Activated CD4-positive, alpha-beta T cell treated with anti-CD3 and anti-CD28 coated beads, Interleukin-2, amount 10 ng/mL, durations not matched to agents 7 days and 5 days (primary cell): ENCODE data around the gene SCGB1A1. TPM values are rescaled to one million over a fixed set of nuclear protein-coding genes. Genes with fewer than 3 reads are reported as not detected.

Source experiments
- CTCF ChIA-PET: fragments of 350-600 bp; sonication (Branson Sonifier 250); formaldehyde crosslinking; loops from one replicate; lab custom pipeline; 2021; ENCODE audit warnings: antibody characterized with exemption; lab: Charles Lee
- POLR2A ChIA-PET: fragments of 350-600 bp; sonication (Branson Sonifier 250); formaldehyde crosslinking; loops from one replicate; lab custom pipeline; 2021; ENCODE audit warnings: antibody characterized with exemption; lab: Charles Lee
- DNase-seq: peaks from one replicate; pipeline ENCODE4 v3.0.0-alpha.2; 2020
- H3K27ac Mint-ChIP-seq: one replicate; pipeline ENCODE4 v1.8.0; 2021; ENCODE audit warnings: mild to moderate bottlenecking, moderate library complexity, mixed read lengths
- H3K27me3 Mint-ChIP-seq: one replicate; pipeline ENCODE4 v1.8.0; 2021; ENCODE audit warnings: mixed read lengths
- H3K36me3 Mint-ChIP-seq: one replicate; pipeline ENCODE4 v1.8.0; 2021; ENCODE audit warnings: low read depth, mixed read lengths
- H3K4me1 Mint-ChIP-seq: one replicate; pipeline ENCODE4 v1.8.0; 2021; ENCODE audit warnings: mixed read lengths
- H3K4me3 Mint-ChIP-seq: one replicate; pipeline ENCODE4 v1.8.0; 2021; ENCODE audit warnings: mild to moderate bottlenecking, moderate library complexity, mixed read lengths
- H3K9me3 Mint-ChIP-seq: one replicate; pipeline ENCODE4 v1.8.0; 2021; ENCODE audit warnings: mixed read lengths
- total RNA-seq, 2 experiments: library from RNA; stranded (reverse); gene quantifications; one replicate each; pipeline ENCODE4 v1.2.3, GENCODE V29; 2021

SCGB1A1 gene
- total RNA-seq, 2 experiments from 2014 or later: not detected

DNA sequence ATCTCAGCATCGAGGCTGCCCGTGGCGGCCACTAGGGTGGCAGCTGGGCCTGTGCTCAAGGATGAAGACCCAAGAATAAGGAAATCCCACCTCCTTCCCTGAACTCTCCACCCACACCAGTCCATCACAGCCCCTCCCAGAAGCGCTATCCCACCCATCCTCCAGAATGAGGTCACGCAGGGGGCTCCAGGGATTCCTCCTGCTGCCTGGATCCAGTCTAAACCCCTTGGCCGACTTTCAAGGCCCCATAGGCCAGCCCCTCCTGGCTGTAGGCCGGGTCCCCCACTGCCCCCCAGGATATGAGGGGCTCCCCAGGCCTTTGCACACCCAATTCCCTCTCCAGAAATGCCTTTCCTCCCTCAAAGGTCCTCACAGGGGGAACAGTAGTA, 19.0 kb upstream of the SCGB1A1 start:
- no peak for DNase-seq
- CTCF ChIA-PET: interaction anchor here (1.1 to 3.4 kb wide), 2 partner anchors 10 to 25 kb away, joined by 3 to 19 read pairs; no protein-coding TSS in a partner anchor
- no peak overlapping the region for H3K27ac Mint-ChIP-seq
- no peaks in the 10 kb centered on the region for H3K9me3 Mint-ChIP-seq
- peaks cover 33% of the 10 kb centered on the region for H3K4me1 Mint-ChIP-seq
- no peaks in the 10 kb centered on the region for H3K36me3 Mint-ChIP-seq
- no peaks in the 10 kb centered on the region for H3K27me3 Mint-ChIP-seq
- H3K4me3 Mint-ChIP-seq: no peak overlapping the region
- POLR2A ChIA-PET: no interaction called here

DNA sequence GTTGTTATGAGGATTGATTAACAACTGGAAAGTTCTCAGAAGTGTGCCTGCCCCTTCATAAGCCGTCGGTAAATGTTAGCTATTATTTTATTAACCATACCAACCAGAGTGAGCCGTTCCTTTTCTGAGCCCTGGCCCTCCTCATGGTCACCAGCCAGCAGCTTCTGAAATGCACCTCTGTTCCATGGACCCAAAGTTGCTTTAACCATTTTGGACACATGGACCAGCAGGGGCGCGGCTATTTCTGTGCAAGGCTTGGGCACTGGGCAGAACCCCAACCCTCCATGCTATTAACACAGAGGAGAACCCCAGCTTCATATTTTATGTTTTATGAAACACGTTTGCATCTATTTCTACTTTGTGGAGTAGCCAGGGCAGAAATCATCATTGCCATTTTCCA, 18.6 kb upstream of the SCGB1A1 start:
- POLR2A ChIA-PET: no interaction called here
- CTCF ChIA-PET: interaction anchor here (1.1 to 3.4 kb wide), 2 partner anchors 10 to 24 kb away, joined by 3 to 19 read pairs; no protein-coding TSS in a partner anchor
- peaks cover 31% of the 10 kb centered on the region for H3K4me1 Mint-ChIP-seq
- H3K9me3 Mint-ChIP-seq: no peaks in the 10 kb centered on the region
- H3K27me3 Mint-ChIP-seq: no peaks in the 10 kb centered on the region
- no peak overlapping the region for H3K27ac Mint-ChIP-seq
- no peak for DNase-seq
- H3K4me3 Mint-ChIP-seq: no peak overlapping the region
- no peaks in the 10 kb centered on the region for H3K36me3 Mint-ChIP-seq

GRCh38 chr11:62400760-62401159, 18.1 kb upstream of the SCGB1A1 start:
- ChIA-PET CTCF (interaction anchor here (1.0 to 3.4 kb wide), 3 partner anchors 11 to 24 kb away, joined by 3 to 19 read pairs (median 3); no protein-coding TSS in a partner anchor), POLR2A (no interaction called here)
- H3K9me3 Mint-ChIP-seq: no peaks in the 10 kb centered on the region
- no peak for DNase-seq
- H3K4me3 Mint-ChIP-seq: no peak overlapping the region
- no peak overlapping the region for H3K27ac Mint-ChIP-seq
- H3K4me1 Mint-ChIP-seq: peaks cover 31% of the 10 kb centered on the region
- no peaks in the 10 kb centered on the region for H3K36me3 Mint-ChIP-seq
- H3K27me3 Mint-ChIP-seq: no peaks in the 10 kb centered on the region

GRCh38 chr11:62401356-62401755, 17.5 kb upstream of the SCGB1A1 start:
- H3K27me3 Mint-ChIP-seq: no peaks in the 10 kb centered on the region
- no peaks in the 10 kb centered on the region for H3K9me3 Mint-ChIP-seq
- H3K27ac Mint-ChIP-seq: peak overlapping the region; percentile 84
- POLR2A ChIA-PET: no interaction called here
- H3K4me3 Mint-ChIP-seq: peak overlapping the region; percentile 68
- no peaks in the 10 kb centered on the region for H3K36me3 Mint-ChIP-seq
- H3K4me1 Mint-ChIP-seq: peaks cover 31% of the 10 kb centered on the region
- CTCF ChIA-PET: interaction anchor here (1.0 to 3.4 kb wide), 5 partner anchors 8 to 23 kb away, joined by 3 to 19 read pairs (median 3); no protein-coding TSS in a partner anchor
- no peak for DNase-seq

DNA sequence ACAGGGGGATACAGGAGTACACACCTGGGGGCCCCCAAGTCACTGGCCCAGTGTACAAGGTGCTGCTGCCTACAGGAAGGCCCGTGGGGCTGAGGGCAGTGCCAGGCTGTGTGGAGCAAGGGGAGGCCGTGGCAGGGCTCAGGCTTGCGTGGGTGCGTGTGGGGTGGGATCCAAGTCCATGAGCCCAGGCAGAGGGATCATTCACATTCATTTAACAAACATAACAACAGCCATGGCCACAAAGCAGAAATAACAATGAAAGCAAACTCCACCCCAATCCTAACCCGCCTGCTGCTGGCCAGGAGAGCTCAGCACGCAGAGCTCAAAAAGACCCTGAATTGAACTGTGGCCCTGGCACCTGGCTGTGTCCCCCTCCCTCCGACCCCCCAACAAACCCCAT, 17.0 kb upstream of the SCGB1A1 start:
- H3K9me3 Mint-ChIP-seq: no peaks in the 10 kb centered on the region
- H3K27me3 Mint-ChIP-seq: no peaks in the 10 kb centered on the region
- H3K36me3 Mint-ChIP-seq: no peaks in the 10 kb centered on the region
- ChIA-PET CTCF (interaction anchor here (0.6 to 3.4 kb wide), 6 partner anchors 9 to 148 kb away, joined by 3 to 19 read pairs (median 4); no protein-coding TSS in a partner anchor), POLR2A (no interaction called here)
- peak overlapping the region; percentile 68 for H3K4me3 Mint-ChIP-seq
- peak overlapping the region; percentile 84 for H3K27ac Mint-ChIP-seq
- peaks cover 31% of the 10 kb centered on the region for H3K4me1 Mint-ChIP-seq
- no peak for DNase-seq

GRCh38 chr11:62402226-62402959, 16.4 kb upstream of the SCGB1A1 start:
- CTCF ChIA-PET: interaction anchor here (0.6 to 3.4 kb wide), 6 partner anchors 9 to 147 kb away, joined by 3 to 19 read pairs (median 4); no protein-coding TSS in a partner anchor

GRCh38 chr11:62402960-62403730, 15.7 kb upstream of the SCGB1A1 start:
- Mint-ChIP-seq H3K9me3 (no peaks in the 10 kb centered on the region), H3K4me1 (peaks cover 31% of the 10 kb centered on the region), H3K36me3 (no peaks in the 10 kb centered on the region), H3K4me3 (peak overlapping the region; percentile 25), H3K27me3 (no peaks in the 10 kb centered on the region), H3K27ac (peak overlapping the region; percentile 84)
- DNase-seq: no peak
- CTCF ChIA-PET: interaction anchor here (0.7 to 3.4 kb wide), 5 partner anchors 8 to 140 kb away, joined by 3 to 21 read pairs (median 4); no protein-coding TSS in a partner anchor
- POLR2A ChIA-PET: no interaction called here

More at GRCh38 chr11:62402226-62402959, 16.4 kb upstream of the SCGB1A1 start:
- H3K27me3 Mint-ChIP-seq: no peaks in the 10 kb centered on the region
- H3K9me3 Mint-ChIP-seq: no peaks in the 10 kb centered on the region
- no peaks in the 10 kb centered on the region for H3K36me3 Mint-ChIP-seq
- peak; percentile 53 for DNase-seq
- peak overlapping the region; percentile 68 for H3K4me3 Mint-ChIP-seq
- H3K27ac Mint-ChIP-seq: peak overlapping the region; percentile 84
- peaks cover 31% of the 10 kb centered on the region for H3K4me1 Mint-ChIP-seq
- POLR2A ChIA-PET: no interaction called here

- CTCF ChIA-PET: interaction anchor here (1.1 to 3.4 kb wide), 3 partner anchors 10 to 139 kb away, joined by 3 to 21 read pairs (median 14); no protein-coding TSS in a partner anchor
- no peaks in the 10 kb centered on the region for H3K27me3 Mint-ChIP-seq
- H3K36me3 Mint-ChIP-seq: no peaks in the 10 kb centered on the region
- H3K27ac Mint-ChIP-seq: no peak overlapping the region
- no peak for DNase-seq
- POLR2A ChIA-PET: no interaction called here
- no peak overlapping the region for H3K4me3 Mint-ChIP-seq
- H3K9me3 Mint-ChIP-seq: no peaks in the 10 kb centered on the region
- peaks cover 21% of the 10 kb centered on the region for H3K4me1 Mint-ChIP-seq
Observed at GRCh38 chr11:62404435-62404834, 14.4 kb upstream of the SCGB1A1 start.

GRCh38 chr11:62404901-62405300, 13.9 kb upstream of the SCGB1A1 start:
- H3K36me3 Mint-ChIP-seq: no peaks in the 10 kb centered on the region
- H3K4me1 Mint-ChIP-seq: peaks cover 21% of the 10 kb centered on the region
- H3K9me3 Mint-ChIP-seq: no peaks in the 10 kb centered on the region
- no peaks in the 10 kb centered on the region for H3K27me3 Mint-ChIP-seq
- POLR2A ChIA-PET: no interaction called here
- H3K4me3 Mint-ChIP-seq: no peak overlapping the region
- H3K27ac Mint-ChIP-seq: no peak overlapping the region
- no peak for DNase-seq
- CTCF ChIA-PET: interaction anchor here (1.9 to 3.4 kb wide), 2 partner anchors 10 to 20 kb away, joined by 14 to 21 read pairs; no protein-coding TSS in a partner anchor

DNA sequence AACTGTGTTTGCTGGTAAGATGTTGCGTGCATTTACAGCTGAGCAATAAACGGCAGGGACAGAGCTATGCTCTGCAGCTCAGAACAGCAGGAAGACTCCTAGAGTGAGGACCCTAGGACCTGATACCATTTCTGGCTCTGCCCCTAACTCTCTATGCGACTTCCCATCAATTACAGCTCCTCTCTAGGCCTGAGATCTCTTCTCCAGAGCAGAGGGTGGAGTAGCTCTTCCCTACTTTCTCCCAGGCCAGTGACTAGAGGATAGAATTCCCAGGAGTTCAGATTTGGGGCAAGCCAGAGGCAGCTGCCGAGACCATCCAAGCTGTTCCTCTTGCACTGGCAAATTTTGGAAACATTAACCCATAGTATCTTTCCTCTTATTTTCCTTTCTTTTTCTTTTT, 12.8 kb upstream of the SCGB1A1 start:
- peaks cover 21% of the 10 kb centered on the region for H3K4me1 Mint-ChIP-seq
- no peaks in the 10 kb centered on the region for H3K27me3 Mint-ChIP-seq
- no peak overlapping the region for H3K27ac Mint-ChIP-seq
- CTCF ChIA-PET: interaction anchor here (0.6 to 3.4 kb wide), 4 partner anchors 11 to 162 kb away, joined by 3 to 14 read pairs (median 5); no protein-coding TSS in a partner anchor
- POLR2A ChIA-PET: interaction anchor here (0.6 kb wide), 2 partner anchors 65 to 379 kb away, joined by 3 to 5 read pairs; no protein-coding TSS in a partner anchor
- H3K9me3 Mint-ChIP-seq: no peaks in the 10 kb centered on the region
- DNase-seq: no peak
- no peaks in the 10 kb centered on the region for H3K36me3 Mint-ChIP-seq
- H3K4me3 Mint-ChIP-seq: no peak overlapping the region

GRCh38 chr11:62409831-62410230, 9.0 kb upstream of the SCGB1A1 start:
- Mint-ChIP-seq H3K27ac (no peak overlapping the region), H3K27me3 (no peaks in the 10 kb centered on the region), H3K4me1 (no peaks in the 10 kb centered on the region), H3K9me3 (no peaks in the 10 kb centered on the region), H3K4me3 (no peak overlapping the region), H3K36me3 (no peaks in the 10 kb centered on the region)
- ChIA-PET POLR2A (no interaction called here), CTCF (interaction anchor here (2.0 to 8.5 kb wide), 2 partner anchors 14 to 133 kb away, joined by 6 to 61 read pairs; no protein-coding TSS in a partner anchor)
- DNase-seq: no peak

DNA sequence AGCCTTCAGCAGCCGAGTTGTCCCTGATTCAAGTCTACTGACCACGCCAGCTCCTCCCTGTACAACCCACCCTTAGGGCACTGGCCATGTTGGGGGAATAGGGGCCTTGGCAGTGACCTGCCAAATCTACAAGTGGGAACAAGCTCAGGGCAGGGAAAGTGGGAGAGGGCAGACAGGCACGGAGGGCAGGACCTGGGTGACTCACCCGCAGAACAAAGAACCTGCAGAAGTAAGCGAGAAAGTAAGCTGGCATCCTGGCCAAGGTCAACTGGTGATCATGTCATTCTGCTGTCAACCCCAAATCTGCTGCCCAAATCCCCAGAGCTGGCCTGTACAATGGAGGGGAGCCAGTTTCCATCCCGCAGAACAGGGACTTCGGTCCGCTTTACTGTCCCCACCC, 7.9 kb upstream of the SCGB1A1 start:
- Mint-ChIP-seq H3K9me3 (no peaks in the 10 kb centered on the region), H3K36me3 (no peaks in the 10 kb centered on the region), H3K4me3 (no peak overlapping the region), H3K27ac (no peak overlapping the region), H3K27me3 (no peaks in the 10 kb centered on the region), H3K4me1 (no peaks in the 10 kb centered on the region)
- DNase-seq: no peak
- CTCF ChIA-PET: interaction anchor here (1.3 to 8.5 kb wide), 3 partner anchors 9 to 132 kb away, joined by 3 to 61 read pairs (median 6); no protein-coding TSS in a partner anchor
- POLR2A ChIA-PET: no interaction called here
